Right cardiac atrium (tissue), 5 donors: ENCODE data around the gene ING3. TPM values are rescaled to one million over a fixed set of nuclear protein-coding genes. Genes with fewer than 3 reads are reported as not detected.

ENCODE experiments used
- ATAC-seq, 2 donors: fragments of 200-7000 bp; cut with Tn5 transposase; one replicate each; pipeline versions ENCODE4 v1.8.0 to v1.9.1; 2020; ENCODE audit warnings: moderate library complexity in 2 of 2, mild to moderate bottlenecking in 1 of 2
- DNase-seq, 3 donors: peaks; one replicate each; pipeline ENCODE4 v3.0.0-alpha.2; 2020
- H3K27ac ChIP-seq: one replicate; pipeline ENCODE4 v1.5.1; 2013; ENCODE audit warnings: mild to moderate bottlenecking, low read length, control low read depth, moderate library complexity
- H3K27me3 ChIP-seq: one replicate; pipeline ENCODE4 v1.6.1; 2013; ENCODE audit not compliant: control insufficient read depth, insufficient read depth
- H3K4me1 ChIP-seq: one replicate; pipeline ENCODE4 v1.6.1; 2013; ENCODE audit warnings: low read length; ENCODE audit not compliant: control insufficient read depth, insufficient read depth
- H3K4me3 ChIP-seq: one replicate; pipeline ENCODE4 v1.5.1; 2013; ENCODE audit warnings: low read length, control low read depth
- H3K9me3 ChIP-seq: one replicate; pipeline ENCODE4 v1.6.1; 2013; ENCODE audit warnings: low read length; ENCODE audit not compliant: control insufficient read depth
- WGBS: extraction: QIAGEN DNeasy Blood & Tissue Kit; methylation state at CpG from one replicate; pipeline ENCODE4 v1.1.7; 2013; 5-methylcytosine and 5-hydroxymethylcytosine counted together
- intact Hi-C, 4 donors: fragments of 100-400 bp; cut with DNase I; formaldehyde crosslinking; loops; one replicate each; pipeline versions ENCODE4 v1.11.0 to v1.14.0; 2022 to 2023
- polyA plus RNA-seq: library from polyadenylated mRNA; stranded (reverse); fragments of 200-250 nt; gene quantifications from one replicate; pipeline ENCODE4 v1.2.3, GENCODE V29; 2013
- total RNA-seq, 4 donors: library from RNA; stranded (reverse); fragmentation: NEBNext Ultra II Directional; extraction: Animal tissue kit (Norgen Biotek cat#: 25700); gene quantifications; one replicate each; pipeline ENCODE4 v1.2.1, GENCODE V29; 2021
- donor health status: healthy with polysubstance abuse.
- donor health status: DM: no; HTN: yes; CAD: no.
- donor health status: DM: no; HTN: no; CAD: no.
- donor health status: DM: no; HTN: yes; CAD: no; lungs with severe emphysema.
- donor health status: DM: yes; HTN: yes; CAD: no.

The ING3 gene
- total and polyA plus RNA-seq, 5 donors: 9.7 to 16.7 (median 15.4) TPM

DNA sequence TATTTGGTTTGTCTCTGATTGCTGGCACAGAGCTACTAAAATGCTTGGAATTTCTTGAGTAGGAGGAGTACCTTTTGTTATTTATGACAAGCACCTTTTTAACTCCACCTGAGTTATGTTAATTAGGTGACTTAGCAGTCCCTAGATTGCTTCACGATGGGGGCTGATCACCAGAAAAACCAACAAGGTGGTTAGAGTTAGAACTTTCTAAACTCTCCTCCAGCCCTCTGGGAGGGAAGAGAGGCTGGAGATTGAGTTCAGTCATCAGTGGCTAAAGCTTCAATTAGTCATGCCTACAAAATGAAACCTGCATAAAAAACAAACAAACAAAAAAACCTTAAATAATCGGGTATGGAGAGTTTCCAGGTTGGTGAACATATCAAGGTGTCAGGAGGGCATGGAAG is 23.6 kb upstream of the ING3 start:
- no peaks in the 10 kb centered on the region for H3K27me3 ChIP-seq
- no peak overlapping the region for H3K27ac ChIP-seq
- intact Hi-C loops: loop anchor here in 1 of 4 donors (10.0 kb wide), 1 partner anchor 122 kb away; no protein-coding TSS in a partner anchor
- no peak overlapping the region for H3K4me3 ChIP-seq
- no peaks in the 10 kb centered on the region for H3K4me1 ChIP-seq
- H3K9me3 ChIP-seq: no peaks in the 10 kb centered on the region
- DNase-seq: no peak
- WGBS: 44% methylated on average over 2 of the region's 2 CpGs
- no peak for ATAC-seq

DNA sequence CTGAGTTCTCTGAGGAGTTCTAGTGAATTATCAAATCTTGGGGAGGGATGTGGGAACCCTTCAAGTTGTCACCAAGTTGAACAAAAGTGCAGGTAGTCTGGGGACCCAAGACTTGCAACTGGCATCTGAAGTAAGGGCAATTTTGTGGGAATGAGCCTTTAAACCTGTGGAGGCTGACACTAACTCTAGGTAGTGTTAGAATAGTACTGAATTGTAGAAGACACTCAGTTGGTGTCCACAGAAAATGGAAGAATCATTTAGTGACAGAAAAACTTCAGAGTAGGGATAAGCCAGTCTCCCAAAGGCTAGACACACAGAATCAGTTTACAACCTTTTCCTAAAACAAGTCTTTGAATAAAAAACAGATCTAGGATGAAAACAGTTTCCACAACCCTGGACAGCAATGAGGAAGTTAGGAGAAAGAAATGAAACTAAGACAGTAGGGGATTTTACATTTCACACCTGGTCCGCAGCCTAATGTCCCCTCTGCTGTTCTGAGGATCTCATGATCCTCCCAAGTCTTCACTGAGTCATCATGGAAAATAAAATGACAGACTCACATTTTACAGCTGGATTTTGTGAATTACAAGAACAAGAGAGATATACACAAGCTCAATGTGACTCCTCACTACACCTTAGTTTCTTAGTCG is 23.0 kb upstream of the ING3 start:
- Histone ChIP-seq H3K27ac (no peak overlapping the region), H3K4me3 (no peak overlapping the region), H3K9me3 (no peaks in the 10 kb centered on the region), H3K27me3 (no peaks in the 10 kb centered on the region), H3K4me1 (no peaks in the 10 kb centered on the region)
- DNase-seq: no peak
- ATAC-seq: no peak
- 84% methylated on average over 2 of the region's 2 CpGs for WGBS
- intact Hi-C loops: loop anchor here in 1 of 4 donors (10.0 kb wide), 1 partner anchor 123 kb away; no protein-coding TSS in a partner anchor

DNA sequence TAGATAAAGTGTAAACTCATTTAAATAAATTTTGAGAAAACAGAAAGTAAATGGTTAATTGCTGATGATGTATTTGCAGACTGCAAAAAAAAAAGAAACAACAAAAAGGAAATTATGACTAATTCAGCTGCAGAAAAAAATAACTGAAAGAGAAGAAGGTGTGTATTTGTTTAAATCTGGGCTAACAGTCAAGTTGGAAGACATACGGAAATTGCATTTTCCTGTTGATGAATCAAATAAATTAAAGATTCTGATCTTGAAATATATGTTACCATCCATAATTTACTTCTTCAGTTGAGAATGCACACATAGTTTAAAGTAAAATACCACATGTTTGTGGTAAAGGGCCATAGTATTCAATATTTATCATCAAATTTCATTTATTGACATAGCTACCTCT is 19.3 kb upstream of the ING3 start:
- intact Hi-C loops: no loop called here
- DNase-seq (no peak), ATAC-seq (no peak)
- no peak overlapping the region for H3K4me3 ChIP-seq
- WGBS: 38% methylated on average over 1 of the region's 1 CpG
- no peak overlapping the region for H3K27ac ChIP-seq
- H3K4me1 ChIP-seq: peaks cover 1% of the 10 kb centered on the region
- no peaks in the 10 kb centered on the region for H3K9me3 ChIP-seq
- no peaks in the 10 kb centered on the region for H3K27me3 ChIP-seq

DNA sequence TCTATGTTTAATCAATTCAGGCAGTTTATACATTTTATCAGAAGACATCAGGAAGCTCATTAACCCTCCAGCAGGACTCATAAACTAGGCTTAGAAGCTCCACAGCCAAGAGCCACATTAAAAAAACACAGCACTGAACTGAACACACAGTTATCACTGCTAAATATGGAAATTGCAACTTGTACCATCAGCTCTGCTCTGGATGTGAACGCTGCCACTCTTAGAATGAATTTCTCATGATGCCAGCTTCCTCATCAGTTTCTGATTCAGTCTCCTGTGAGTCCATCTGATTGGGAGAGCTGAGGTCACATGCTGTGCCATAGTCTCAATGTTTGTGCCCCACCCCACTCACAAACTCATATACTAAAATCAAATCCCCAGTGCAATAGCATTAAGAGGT is 17.1 kb upstream of the ING3 start:
- Histone ChIP-seq H3K4me3 (no peak overlapping the region), H3K4me1 (peaks cover 1% of the 10 kb centered on the region), H3K9me3 (no peaks in the 10 kb centered on the region), H3K27ac (no peak overlapping the region), H3K27me3 (no peaks in the 10 kb centered on the region)
- WGBS: 32% methylated on average over 1 of the region's 1 CpG
- intact Hi-C loops: no loop called here
- ATAC-seq: no peak
- DNase-seq: no peak

DNA sequence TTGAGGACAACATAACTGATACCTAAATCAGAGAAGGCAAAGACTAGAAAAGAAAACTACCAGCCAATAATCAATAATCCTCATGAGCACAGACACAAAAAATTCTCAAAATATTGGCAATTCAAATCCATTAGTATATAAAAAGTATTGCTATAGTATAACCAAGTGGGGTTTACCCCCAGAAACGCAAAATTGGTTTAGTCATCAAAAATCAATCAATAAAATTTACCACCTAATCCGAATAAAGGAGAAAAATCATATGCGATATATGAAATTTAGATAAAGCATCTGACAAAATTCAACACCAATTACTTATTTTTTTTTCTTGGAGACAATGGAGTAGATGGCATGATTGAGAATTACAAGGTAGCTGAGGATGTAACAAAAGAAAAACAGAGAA is 11.2 kb upstream of the ING3 start:
- Histone ChIP-seq H3K27ac (no peak overlapping the region), H3K27me3 (no peaks in the 10 kb centered on the region), H3K4me3 (no peak overlapping the region), H3K4me1 (no peaks in the 10 kb centered on the region), H3K9me3 (no peaks in the 10 kb centered on the region)
- intact Hi-C loops: loop anchor here in 2 of 4 donors (5.0 kb wide), 2 partner anchors 137 to 357 kb away; no protein-coding TSS in a partner anchor
- ATAC-seq: no peak
- 93% methylated on average over 3 of the region's 3 CpGs for WGBS
- DNase-seq: no peak

DNA sequence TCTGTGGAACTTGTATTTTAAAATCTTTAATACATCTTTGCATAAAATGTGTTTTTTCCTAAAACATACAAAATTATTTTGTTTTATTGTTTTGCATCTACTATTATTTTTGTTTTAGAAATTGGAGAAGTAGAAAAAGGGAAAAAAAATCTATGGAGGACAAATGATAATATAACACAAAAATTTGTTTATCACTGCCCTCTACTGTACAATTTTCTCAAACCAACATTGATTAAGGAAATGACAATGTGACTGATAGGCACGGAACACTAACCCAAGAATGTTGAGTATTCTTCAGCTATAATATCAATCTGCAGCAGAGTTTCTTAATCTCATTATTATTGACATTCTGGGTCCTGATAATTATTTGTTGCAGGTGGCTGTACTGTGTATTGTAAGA is 9.5 kb upstream of the ING3 start:
- 8% methylated on average over 1 of the region's 1 CpG for WGBS
- no peak overlapping the region for H3K27ac ChIP-seq
- ATAC-seq: peak in 1 of 2 donors; percentile 39

DNA sequence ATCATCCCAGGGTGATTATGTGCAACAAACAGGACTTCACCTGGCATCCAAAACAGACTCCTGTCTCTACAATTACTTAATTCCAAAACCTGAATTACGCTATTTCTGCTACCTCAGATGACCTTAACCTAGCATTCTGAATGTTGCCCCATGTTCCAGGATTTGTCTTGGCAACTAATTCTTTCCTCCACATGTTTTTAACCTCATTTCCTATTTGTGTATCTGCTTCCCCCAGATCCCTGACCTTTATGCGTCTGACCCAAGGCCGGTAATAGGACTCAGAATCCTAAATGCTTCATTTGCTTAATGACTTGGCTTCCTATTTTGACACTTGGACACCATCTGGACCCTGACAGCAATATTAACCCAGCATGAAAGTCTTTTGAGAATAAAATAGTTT is 8.7 kb upstream of the ING3 start:
- intact Hi-C loops: loop anchor here in 3 of 4 donors (2.0 to 10.0 kb wide), 2 partner anchors 135 to 147 kb away; no protein-coding TSS in a partner anchor
- no peak overlapping the region for H3K27ac ChIP-seq
- peak; percentile 38 to 90 for ATAC-seq
- no peaks in the 10 kb centered on the region for H3K9me3 ChIP-seq
- DNase-seq: no peak
- 46% methylated on average over 3 of the region's 3 CpGs for WGBS
- no peaks in the 10 kb centered on the region for H3K4me1 ChIP-seq
- H3K4me3 ChIP-seq: no peak overlapping the region
- H3K27me3 ChIP-seq: no peaks in the 10 kb centered on the region

More for the DNA sequence above, 9.5 kb upstream of the ING3 start:
- Histone ChIP-seq H3K27me3 (no peaks in the 10 kb centered on the region), H3K4me1 (no peaks in the 10 kb centered on the region), H3K9me3 (no peaks in the 10 kb centered on the region), H3K4me3 (no peak overlapping the region)
- intact Hi-C loops: loop anchor here in 3 of 4 donors (2.0 to 10.0 kb wide), 2 partner anchors 134 to 146 kb away; no protein-coding TSS in a partner anchor
- DNase-seq: no peak

DNA sequence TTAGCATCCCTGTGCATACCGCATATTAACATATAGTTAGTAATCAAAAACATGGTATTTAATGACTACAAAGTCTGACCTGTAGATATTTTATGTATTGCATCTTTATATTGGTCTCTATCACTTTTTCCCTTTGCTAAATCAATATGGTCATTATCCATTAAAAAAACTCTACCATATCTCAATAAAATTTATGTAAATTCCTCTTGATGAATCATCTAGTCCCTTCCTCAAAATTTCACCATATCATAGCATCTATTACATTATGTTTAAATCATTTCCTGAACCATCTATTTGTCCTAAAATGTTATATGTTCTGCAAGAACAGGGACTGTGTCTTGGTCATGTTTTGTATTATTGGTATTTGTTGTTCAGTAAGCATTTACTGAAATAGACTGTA is 7.7 kb upstream of the ING3 start:
- H3K9me3 ChIP-seq: no peaks in the 10 kb centered on the region
- ATAC-seq (no peak), DNase-seq (no peak)
- H3K27ac ChIP-seq: no peak overlapping the region
- no peaks in the 10 kb centered on the region for H3K27me3 ChIP-seq
- H3K4me1 ChIP-seq: no peaks in the 10 kb centered on the region
- H3K4me3 ChIP-seq: no peak overlapping the region
- intact Hi-C loops: loop anchor here in 2 of 4 donors (10.0 kb wide), 1 partner anchor 148 kb away; no protein-coding TSS in a partner anchor
- WGBS: 99% methylated on average over 1 of the region's 1 CpG

DNA sequence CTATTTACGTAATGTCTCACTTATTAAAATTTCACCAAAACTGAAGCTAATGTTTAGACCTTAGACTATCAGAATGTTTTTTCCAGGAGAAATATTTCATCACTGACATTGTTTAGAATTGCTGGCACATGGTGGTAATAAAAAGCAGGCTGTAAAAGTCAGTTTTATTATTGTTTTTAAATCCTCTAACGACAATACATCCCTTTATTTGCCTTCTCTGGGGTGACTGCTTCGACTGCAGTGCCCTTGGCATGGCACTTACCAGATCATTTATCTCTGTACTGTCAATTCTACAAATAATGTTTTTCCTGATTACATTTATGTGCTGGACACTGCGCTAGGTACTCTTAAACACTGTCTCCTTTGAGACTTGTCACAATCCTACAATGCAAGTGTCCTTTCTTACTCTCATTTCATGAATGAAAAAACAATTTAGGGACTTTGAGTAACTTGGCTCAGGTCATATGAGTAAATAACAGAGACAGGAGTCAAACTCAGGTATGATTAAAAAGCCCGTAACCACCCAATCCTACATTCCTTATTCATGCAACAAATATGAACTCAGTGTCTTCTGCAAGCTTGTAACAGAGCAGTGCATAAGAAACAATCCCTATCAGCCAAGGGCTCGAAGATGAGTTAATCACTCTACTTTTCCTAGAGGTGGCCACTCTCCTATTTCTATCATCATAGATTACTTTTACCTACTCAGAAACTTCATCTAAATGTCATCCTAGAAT is 5.6 kb upstream of the ING3 start:
- WGBS: 82% methylated on average over 6 of the region's 6 CpGs
- no peak for DNase-seq
- intact Hi-C loops: loop anchor here in 2 of 4 donors (10.0 kb wide), 1 partner anchor 150 kb away; no protein-coding TSS in a partner anchor
- H3K4me3 ChIP-seq: no peak overlapping the region
- H3K4me1 ChIP-seq: no peaks in the 10 kb centered on the region
- no peaks in the 10 kb centered on the region for H3K27me3 ChIP-seq
- no peak for ATAC-seq
- no peaks in the 10 kb centered on the region for H3K9me3 ChIP-seq
- no peak overlapping the region for H3K27ac ChIP-seq

DNA sequence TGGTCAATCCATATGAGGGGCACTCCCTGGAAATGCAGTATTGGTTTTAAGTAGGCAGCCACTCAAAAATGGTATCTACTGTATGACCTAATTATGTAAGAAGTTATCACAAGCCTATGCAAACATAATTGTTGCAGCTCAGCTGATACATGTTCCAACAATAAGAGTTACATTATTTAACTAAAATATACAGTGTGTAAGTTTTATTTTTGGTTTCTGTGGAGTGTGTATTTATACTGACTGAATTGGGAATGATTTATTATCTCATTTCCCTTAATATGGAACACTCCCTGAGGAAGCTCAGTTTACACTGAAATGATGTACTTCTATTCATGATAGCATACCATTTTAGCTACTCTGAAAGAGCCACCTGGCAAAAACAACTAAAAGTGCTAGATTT is 2.6 kb upstream of the ING3 start:
- ATAC-seq: no peak
- intact Hi-C loops: loop anchor here in 2 of 4 donors (10.0 kb wide), 1 partner anchor 153 kb away; no protein-coding TSS in a partner anchor
- Histone ChIP-seq H3K4me1 (peaks cover 2% of the 10 kb centered on the region), H3K27ac (no peak overlapping the region), H3K4me3 (no peak overlapping the region), H3K9me3 (no peaks in the 10 kb centered on the region), H3K27me3 (no peaks in the 10 kb centered on the region)
- no peak for DNase-seq

DNA sequence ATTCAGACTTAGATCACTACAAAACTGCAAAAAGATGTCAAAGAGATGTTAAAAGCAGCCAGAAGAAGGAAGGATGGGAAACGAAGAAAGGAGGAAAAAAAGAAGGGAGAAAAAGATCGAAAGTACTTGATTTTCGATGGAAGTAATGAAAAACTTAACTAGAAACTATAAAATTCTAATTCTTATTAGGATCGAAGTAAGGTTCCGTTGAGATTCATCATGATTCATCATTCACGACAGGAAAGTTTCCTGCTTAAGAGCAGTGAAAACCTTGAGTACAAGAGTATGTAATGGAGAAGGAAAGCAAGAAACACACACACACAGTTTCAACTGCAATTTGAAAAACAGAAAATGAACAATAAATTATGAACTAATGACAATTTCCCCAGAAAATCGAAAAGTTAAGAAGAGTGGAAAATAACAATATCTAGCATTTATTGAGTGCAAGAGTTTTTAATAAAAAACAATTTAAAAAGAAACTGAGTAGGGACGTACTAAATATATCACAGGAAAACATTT is 1.1 kb upstream of the ING3 start:
- WGBS: 60% methylated on average over 8 of the region's 8 CpGs
- Histone ChIP-seq H3K4me3 (peak overlapping the region; percentile 94), H3K27ac (no peak overlapping the region), H3K27me3 (no peaks in the 10 kb centered on the region), H3K9me3 (no peaks in the 10 kb centered on the region), H3K4me1 (peaks cover 2% of the 10 kb centered on the region)
- intact Hi-C loops: loop anchor here in 2 of 4 donors (10.0 kb wide), 1 partner anchor 155 kb away; no protein-coding TSS in a partner anchor
- ATAC-seq: no peak
- DNase-seq: no peak
